NCI-H1092 treated with DMSO at 0.1 percent for 48 hours (cell line): ENCODE measurements around the gene DNAH10.
"Not testable (repeated sequence)": the region's sequence is repeated elsewhere in the genome, so short reads cannot be mapped to it uniquely, and the experiment has no call there.

Experiments used
- DNase-seq: peaks from one replicate; lab custom pipeline; 2025; lab: John Stamatoyannopoulos, UW

The DNAH10 gene

GRCh38 chr12:123744836-123745235 is 17.3 kb upstream of the DNAH10 start:
- DNase-seq = no peak

GRCh38 chr12:123747309-123747708 is 14.8 kb upstream of the DNAH10 start:
- DNase-seq = no peak

- DNase-seq = no peak
Observed at GRCh38 chr12:123748161-123748560, 13.9 kb upstream of the DNAH10 start.

DNA sequence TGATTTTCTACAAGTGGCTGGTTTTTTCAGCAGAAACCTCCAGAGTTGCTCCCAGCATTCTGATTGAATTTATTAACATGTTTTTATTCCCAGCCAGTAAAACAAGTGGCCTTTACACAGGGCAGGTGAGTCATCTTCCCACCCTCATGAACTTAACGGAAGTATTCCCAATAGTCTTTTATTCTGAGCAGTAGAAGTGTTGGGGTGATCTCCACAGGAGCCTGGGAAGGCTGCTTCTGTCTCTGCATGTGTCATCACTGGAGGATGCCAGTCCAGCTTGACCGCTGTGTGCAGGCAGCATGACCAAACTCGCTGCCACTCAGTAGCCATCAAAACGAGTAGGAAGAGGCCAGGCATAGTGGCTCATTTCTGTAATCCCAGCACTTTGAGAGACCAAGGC is 13.4 kb upstream of the DNAH10 start:
- DNase-seq = no peak

- no peak for DNase-seq
Observed at GRCh38 chr12:123749355-123749754, 12.7 kb upstream of the DNAH10 start.

- no peak for DNase-seq
Observed at GRCh38 chr12:123750159-123750656, 11.9 kb upstream of the DNAH10 start.

GRCh38 chr12:123752046-123752445 is 10.1 kb upstream of the DNAH10 start:
- no peak for DNase-seq

GRCh38 chr12:123754041-123754772 is 7.9 kb upstream of the DNAH10 start:
- no peak for DNase-seq

DNA sequence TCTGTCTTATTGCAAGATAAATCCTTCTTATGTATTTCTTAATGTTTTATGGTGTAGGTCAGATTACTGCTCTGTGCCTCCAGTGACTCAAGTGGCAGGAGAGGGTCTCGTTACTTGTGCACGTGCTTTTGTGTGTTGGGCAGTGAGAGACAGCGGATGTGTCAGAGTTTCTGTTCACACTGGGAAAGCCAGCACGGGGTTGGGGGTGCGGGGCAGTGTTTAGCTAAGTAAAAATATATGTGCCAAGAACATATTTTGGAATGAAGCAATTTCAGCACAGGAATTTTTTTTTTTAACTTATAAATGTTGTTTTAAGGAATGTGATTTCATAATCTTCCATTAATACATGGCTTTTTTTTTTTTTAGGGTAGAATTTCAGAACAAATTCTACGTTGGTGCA is 4.5 kb upstream of the DNAH10 start:
- DNase-seq = no peak

DNA sequence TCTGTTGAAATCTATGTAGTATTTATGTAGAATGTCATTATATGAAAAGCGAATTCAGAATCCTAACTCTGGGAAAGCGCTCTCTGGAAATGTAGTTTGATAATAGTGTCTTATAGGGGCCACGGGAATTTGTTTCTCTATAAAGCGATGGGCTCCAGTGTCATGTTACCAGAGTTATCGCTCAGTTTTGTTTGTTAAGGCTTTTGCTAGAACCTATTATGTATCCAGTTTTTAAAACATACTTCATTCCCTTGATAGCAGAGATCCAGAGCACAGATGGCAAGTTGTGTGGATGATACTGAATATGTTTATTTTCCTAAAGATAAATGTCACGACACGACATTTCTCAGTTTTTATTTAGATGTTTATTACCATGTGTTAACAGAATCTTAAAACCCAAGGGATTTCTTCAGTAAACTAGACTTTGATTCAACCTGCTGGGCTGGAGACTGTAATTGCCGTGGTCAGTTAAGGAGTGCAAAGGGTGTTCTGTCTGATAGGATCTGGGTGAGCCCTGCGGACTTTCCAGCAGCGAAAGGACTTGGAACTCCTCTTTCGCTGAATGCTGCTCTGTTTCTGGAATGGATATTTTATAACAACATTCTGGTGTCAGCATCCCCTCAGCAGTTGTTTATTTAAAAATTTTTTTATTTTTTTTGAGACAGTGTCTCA is 1.7 kb upstream of the DNAH10 start:
- no peak for DNase-seq

DNA sequence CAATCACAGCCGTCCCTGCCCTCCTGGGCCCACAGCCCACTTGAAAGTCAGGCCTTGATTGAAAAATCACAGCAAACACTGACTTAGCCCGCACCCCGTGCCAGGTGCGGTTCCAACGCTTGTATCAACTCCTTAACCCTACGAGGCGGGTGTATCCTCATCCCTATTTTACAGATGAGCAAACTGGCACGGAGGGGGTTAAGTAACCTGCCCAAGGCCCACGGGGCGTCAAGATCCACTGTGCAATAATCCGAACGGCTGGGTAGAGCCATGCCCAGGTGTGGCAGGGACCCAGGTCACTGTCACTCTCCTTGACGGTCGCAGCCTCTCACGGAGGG is 583 bp downstream of the DNAH10 start:
- DNase-seq = no peak

DNA sequence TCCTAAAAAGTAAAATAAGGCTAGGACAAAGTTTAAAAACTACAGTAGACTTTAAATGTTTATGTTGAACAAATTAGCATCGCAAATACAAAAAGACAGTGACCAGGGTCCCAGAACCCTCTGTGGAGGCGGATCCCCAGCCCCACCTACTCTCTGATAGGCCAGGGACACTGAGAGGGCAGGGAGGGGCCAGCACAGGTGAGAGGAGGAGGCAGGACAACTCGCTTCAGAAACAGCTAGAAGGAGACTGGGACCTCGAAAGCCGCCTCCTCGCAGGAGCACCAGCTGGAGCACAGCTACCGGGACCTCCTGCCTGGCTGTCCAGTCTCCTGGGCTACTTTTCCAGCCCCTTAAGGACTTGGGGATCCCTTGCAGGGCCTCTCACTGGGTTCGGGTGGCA is 992 bp downstream of the DNAH10 start:
- no peak for DNase-seq

DNA sequence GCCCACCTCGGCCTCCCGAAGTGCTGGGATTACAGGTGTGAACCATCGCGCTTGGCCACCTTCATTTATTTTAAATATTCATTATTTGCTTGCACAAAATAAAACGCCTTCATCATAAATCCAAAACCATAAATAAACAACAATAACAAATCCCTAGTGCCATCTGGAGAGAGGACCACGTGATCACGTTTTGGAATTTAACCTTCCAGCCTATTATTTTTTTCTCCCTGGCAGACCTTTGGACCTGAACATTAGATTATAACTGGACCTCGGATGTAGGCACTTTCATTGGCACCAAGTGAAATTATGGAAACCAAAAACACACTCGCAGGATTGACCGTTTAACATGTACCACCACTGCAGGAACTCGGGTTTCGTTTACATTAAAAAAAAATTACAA is 2.0 kb downstream of the DNAH10 start:
- DNase-seq = no peak

GRCh38 chr12:123765504-123766035 is 3.5 kb downstream of the DNAH10 start:
- DNase-seq = no peak

- no peak for DNase-seq
Observed at GRCh38 chr12:123767613-123768012, 5.5 kb downstream of the DNAH10 start.

GRCh38 chr12:123771261-123771660 is 9.2 kb downstream of the DNAH10 start:
- no peak for DNase-seq

GRCh38 chr12:123772074-123772473 is 10.0 kb downstream of the DNAH10 start:
- DNase-seq = no peak

DNA sequence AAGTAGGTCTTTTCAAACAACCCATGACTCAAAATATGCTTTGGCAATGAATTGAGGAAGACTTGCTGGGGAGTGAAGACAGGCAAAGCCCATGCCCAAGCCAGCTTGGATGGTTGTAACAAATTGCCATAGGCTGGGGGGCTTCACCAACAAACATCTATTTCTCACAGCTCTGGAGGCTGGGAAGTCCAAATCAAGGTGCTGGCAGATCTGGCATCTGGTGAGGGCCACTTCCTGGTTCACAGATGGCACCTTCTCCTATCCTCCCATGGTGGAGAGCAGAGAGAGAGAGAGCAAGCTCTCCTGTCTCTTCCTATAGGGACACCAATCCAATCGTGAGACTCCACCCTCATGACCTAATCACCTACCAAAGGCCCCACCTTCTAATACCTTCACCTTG is 11.3 kb downstream of the DNAH10 start:
- DNase-seq = no peak

GRCh38 chr12:123779551-123779950 is 17.4 kb downstream of the DNAH10 start:
- DNase-seq = no peak

DNA sequence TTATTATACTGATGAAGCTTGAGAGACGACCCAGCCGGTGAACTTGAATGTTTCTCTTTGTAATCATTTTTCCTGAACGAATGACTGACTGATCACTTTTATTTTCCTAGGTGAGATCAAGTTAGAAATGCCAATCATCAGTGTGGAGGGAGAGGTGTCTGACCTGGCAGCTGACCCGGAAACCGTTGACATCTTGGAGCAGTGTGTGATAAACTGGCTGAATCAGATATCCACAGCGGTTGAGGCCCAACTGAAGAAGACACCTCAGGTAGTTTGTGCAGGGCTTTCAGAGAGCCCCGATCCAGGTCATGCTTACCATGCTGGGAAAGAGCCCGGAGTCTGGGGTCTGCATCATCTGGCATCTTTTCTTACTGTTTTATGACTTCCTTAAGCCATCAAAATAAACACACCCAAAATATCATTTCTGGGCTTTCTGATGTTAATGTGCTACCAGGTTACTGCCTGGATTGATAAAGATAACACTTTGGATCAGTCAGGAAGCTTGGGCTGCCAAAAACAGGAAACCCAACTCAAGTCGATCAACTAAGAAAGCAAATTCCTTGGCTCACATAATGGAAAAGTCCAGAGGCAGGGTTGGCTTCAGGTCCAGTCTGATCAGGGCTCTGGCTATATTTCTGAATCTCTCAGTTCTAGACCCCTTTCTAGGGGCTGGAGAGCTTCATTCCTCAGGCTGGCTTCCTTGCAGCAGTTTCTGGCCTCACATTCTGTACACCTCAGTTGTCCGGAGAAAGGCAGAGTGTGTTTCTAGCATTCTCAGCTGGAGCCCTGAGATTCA is 21.1 kb downstream of the DNAH10 start:
- DNase-seq = no peak

DNA sequence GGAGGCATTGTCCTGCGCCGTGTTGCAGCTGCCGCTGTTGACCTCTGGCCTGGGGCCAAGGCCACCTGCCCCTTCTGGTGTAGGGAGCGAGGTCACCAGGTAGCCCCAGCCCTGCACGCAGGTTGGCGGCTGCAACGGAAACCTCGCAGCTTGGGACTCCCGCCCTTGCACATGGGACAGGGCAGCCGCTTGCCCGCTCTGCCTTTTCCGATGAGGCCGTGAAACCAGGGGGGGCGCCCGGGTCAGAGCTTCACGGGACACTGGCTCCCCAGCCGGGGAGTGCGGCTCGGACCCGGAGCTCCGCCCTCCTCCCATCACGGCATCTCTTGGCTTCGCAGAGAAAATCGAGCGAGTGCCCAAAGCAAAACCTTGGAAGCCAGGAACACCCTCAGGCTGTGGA is 25.4 kb downstream of the DNAH10 start:
- no peak for DNase-seq

GRCh38 chr12:123788541-123788940 is 26.4 kb downstream of the DNAH10 start:
- DNase-seq = no peak

DNA sequence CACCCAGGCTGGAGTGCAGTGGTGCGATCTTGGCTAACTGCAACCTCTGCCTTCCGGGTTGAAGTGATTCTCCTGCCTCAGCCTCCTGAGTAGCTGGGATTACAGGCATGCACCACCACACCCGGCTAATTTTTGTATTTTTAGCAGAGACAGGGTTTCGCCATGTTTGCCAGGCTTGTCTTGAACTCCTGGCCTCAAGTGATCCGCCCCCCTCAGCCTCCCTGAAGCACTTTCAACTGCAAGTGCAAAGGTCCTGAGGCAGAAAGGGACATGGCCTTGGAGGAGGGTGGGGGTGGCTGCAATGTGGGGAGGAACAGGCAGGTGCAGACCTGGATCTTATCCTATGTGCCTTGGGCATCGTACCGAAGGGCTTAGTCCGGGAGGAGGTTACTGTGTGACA is 27.3 kb downstream of the DNAH10 start:
- not testable (repeated sequence) for DNase-seq
